Left renal pelvis (tissue), 4 donors: ENCODE data around the gene MSANTD2. TPM values are rescaled to one million over a fixed set of nuclear protein-coding genes. Genes with fewer than 3 reads are reported as not detected.

Source experiments
- polyA plus RNA-seq, 4 donors: library from polyadenylated mRNA; unstranded; fragments of 120-200 nt; gene quantifications; one replicate each; pipeline ENCODE4 v1.2.1, GENCODE V29; 2013; ENCODE audit not compliant: insufficient read length in 4 of 4

The MSANTD2 gene
- polyA plus RNA-seq, 4 donors: 25.1 to 44.7 (median 29.2) TPM

Other genes with a start within 250 kb of the MSANTD2 start
- not detected for gene OR8A1, start 230.4 kb downstream of the MSANTD2 start, polyA plus RNA-seq
- not detected for gene PANX3, start 189.0 kb downstream of the MSANTD2 start, polyA plus RNA-seq
- gene TBRG1, start 177.5 kb downstream of the MSANTD2 start, polyA plus RNA-seq: 10 to 100 TPM; 24.9 to 41.4 (median 28.7) TPM
- gene SIAE, start 126.7 kb downstream of the MSANTD2 start, polyA plus RNA-seq: 10 to 100 TPM in 3 of 4 donors, 1 to 10 TPM in 1; 6.0 to 32.9 (median 31.4) TPM
- gene SPA17, start 126.5 kb downstream of the MSANTD2 start, polyA plus RNA-seq: 10 to 100 TPM in 3 of 4 donors, 1 to 10 TPM in 1; 5.0 to 24.4 (median 19.2) TPM
- gene NRGN, start 60.5 kb downstream of the MSANTD2 start, polyA plus RNA-seq: 10 to 100 TPM in 3 of 4 donors, 1 to 10 TPM in 1; 5.6 to 29.4 (median 17.9) TPM
- gene VSIG2, start 48.2 kb downstream of the MSANTD2 start, polyA plus RNA-seq: 10 to 100 TPM in 2 of 4 donors, 1 to 10 TPM in 1, under 1 TPM in 1; 0.60 to 17.5 (median 9.6) TPM
- 10 to 100 TPM; 39.0 to 71.8 (median 67.0) TPM for gene ESAM, start 38.1 kb downstream of the MSANTD2 start, polyA plus RNA-seq
- gene ROBO3, start 65.0 kb upstream of the MSANTD2 start, polyA plus RNA-seq: 10 to 100 TPM; 18.8 to 30.8 (median 21.3) TPM
- 10 to 100 TPM; 13.6 to 19.6 (median 18.1) TPM for gene ROBO4, start 97.5 kb upstream of the MSANTD2 start, polyA plus RNA-seq
- gene HEPN1, start 118.8 kb upstream of the MSANTD2 start, polyA plus RNA-seq: 1 to 10 TPM in 1 of 4 donors, under 1 TPM in 2, not detected in 1; 0.92 to 1.5 (median 0.96) TPM
- gene HEPACAM, start 135.6 kb upstream of the MSANTD2 start, polyA plus RNA-seq: 1 to 10 TPM in 3 of 4 donors, under 1 TPM in 1; 0.11 to 2.4 (median 2.0) TPM
- 1 to 10 TPM; 2.8 to 4.4 (median 3.9) TPM for gene CCDC15, start 153.8 kb upstream of the MSANTD2 start, polyA plus RNA-seq